PC-9 (cell line): Measurements from ENCODE around the gene PHYKPL. TPM values are rescaled to one million over a fixed set of nuclear protein-coding genes. Genes with fewer than 3 reads are reported as not detected.

ENCODE experiments used
- BruUV-seq: library from RNA; stranded (reverse); fragments of 400-500 nt; replicated peaks from 2 replicates; lab custom pipeline; 2021; lab: Mats Ljungman, UMichigan
- CTCF ChIA-PET: fragments of 300-600 bp; sonication (Branson Sonifier 250); formaldehyde crosslinking; loops from one replicate; lab custom pipeline; 2022; ENCODE audit warnings: antibody characterized with exemption; lab: Charles Lee
- POLR2A ChIA-PET: fragments of 300-600 bp; sonication (Branson Sonifier 250); formaldehyde crosslinking; loops from one replicate; lab custom pipeline; 2022; ENCODE audit warnings: antibody characterized with exemption; ENCODE audit not compliant: unreplicated experiment; lab: Charles Lee
- DNase-seq, 2 experiments: peaks; one replicate each; pipeline versions ENCODE4 v3.0.0 to v3.0.0-alpha.2; 2015 to 2022; ENCODE audit warnings: mixed read lengths in 1 of 2
- H2AFZ ChIP-seq: fragments of 200-600 bp; sonication (generic); 2 replicates; pipeline ENCODE4 v1.8.1; 2017; ENCODE audit warnings: antibody characterized with exemption
- H3F3A ChIP-seq: fragments of 200-600 bp; sonication (generic); 2 replicates; pipeline ENCODE4 v1.8.1; 2017; ENCODE audit warnings: antibody characterized with exemption, mild to moderate bottlenecking, low read depth; ENCODE audit not compliant: insufficient read depth
- H3K27ac ChIP-seq: fragments of 200-600 bp; sonication (generic); 2 replicates; pipeline ENCODE4 v1.6.1; 2016; ENCODE audit warnings: mixed run types
- H3K27me3 ChIP-seq: fragments of 200-600 bp; sonication (generic); 2 replicates; pipeline ENCODE4 v1.6.1; 2016; ENCODE audit warnings: low read depth, mixed run types; ENCODE audit not compliant: insufficient read depth
- H3K36me3 ChIP-seq: fragments of 200-600 bp; sonication (generic); 2 replicates; pipeline ENCODE4 v1.6.1; 2016; ENCODE audit warnings: low read depth, mixed run types
- H3K4me1 ChIP-seq: fragments of 200-600 bp; sonication (generic); replicated peaks from 2 replicates; pipeline ENCODE4 v1.6.1; 2016; ENCODE audit warnings: mixed run types; ENCODE audit not compliant: insufficient read depth
- H3K4me2 ChIP-seq: fragments of 200-600 bp; sonication (generic); 2 replicates; pipeline ENCODE4 v1.6.1; 2017; ENCODE audit warnings: mixed run types
- H3K4me3 ChIP-seq: fragments of 200-600 bp; sonication (generic); 2 replicates; pipeline ENCODE4 v1.6.1; 2016; ENCODE audit warnings: mixed run types
- H3K79me2 ChIP-seq: fragments of 200-600 bp; sonication (generic); 2 replicates; pipeline ENCODE4 v1.6.1; 2017; ENCODE audit warnings: low read depth, mixed run types
- H3K9me2 ChIP-seq: fragments of 200-600 bp; sonication (generic); 2 replicates; pipeline ENCODE4 v1.8.1; 2017; ENCODE audit warnings: mild to moderate bottlenecking; ENCODE audit not compliant: insufficient read depth
- H3K9me3 ChIP-seq: fragments of 200-600 bp; sonication (generic); 2 replicates; pipeline ENCODE4 v1.8.1; 2016; ENCODE audit warnings: low read depth; ENCODE audit not compliant: insufficient read depth
- H4K20me1 ChIP-seq: fragments of 200-600 bp; sonication (generic); 2 replicates; pipeline ENCODE4 v1.8.1; 2017; ENCODE audit not compliant: insufficient read depth
- EZH2 ChIP-seq: fragments of 200-600 bp; sonication (generic); IDR thresholded peaks from 2 replicates; pipeline ENCODE4 v1.8.0; 2017; ENCODE audit warnings: antibody characterized with exemption, low read depth
- intact Hi-C: fragments of 100-400 bp; cut with micrococcal nuclease; formaldehyde crosslinking; loops from one replicate; pipeline ENCODE4 v1.10.0; 2022; ENCODE audit not compliant: unreplicated experiment
- total RNA-seq: library from RNA; stranded (reverse); gene quantifications from 2 replicates; pipeline ENCODE4 v1.2.3, GENCODE V29; 2021
- TF ChIP-seq, protein P1 (sequence below): fragments of 200-600 bp; sonication (generic); conservative IDR thresholded peaks from 2 replicates; pipeline ENCODE4 v1.6.1; 2017; ENCODE audit warnings: mixed run types, antibody characterized with exemption, mild to moderate bottlenecking, moderate library complexity

PHYKPL gene
- total RNA-seq, 1 experiment from 2014 or later = 73.7 TPM

DNA sequence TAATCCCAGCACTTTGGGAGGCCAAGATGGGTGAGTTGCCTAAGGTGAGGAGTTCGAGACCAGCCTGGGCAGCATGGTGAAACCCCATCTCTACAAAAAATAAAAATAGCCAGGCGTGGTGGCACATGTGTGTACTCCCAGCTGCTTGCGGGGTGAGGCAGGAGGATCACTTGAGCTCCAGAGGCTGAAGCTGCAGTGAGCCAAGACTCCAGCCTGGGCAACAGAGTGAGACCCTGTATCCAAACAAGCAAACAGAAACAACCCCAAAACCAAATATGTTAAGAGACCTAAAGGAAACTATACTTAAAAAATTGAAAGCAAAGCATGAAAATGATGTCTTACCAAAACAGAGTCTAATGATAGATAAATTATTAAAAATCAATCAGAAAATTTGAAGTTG lies 15.8 kb downstream of the PHYKPL start:
- Histone ChIP-seq H3K4me3 (no peak overlapping the region), H2AFZ (no peak overlapping the region), H3K9me2 (no peaks in the 10 kb centered on the region), H3K27me3 (no peaks in the 10 kb centered on the region), H3K9me3 (no peaks in the 10 kb centered on the region), H3K27ac (no peak overlapping the region), H3K79me2 (no peaks in the 10 kb centered on the region), H3K36me3 (peaks cover 10% of the 10 kb centered on the region), H4K20me1 (peaks cover 42% of the 10 kb centered on the region), H3K4me2 (no peak overlapping the region), H3K4me1 (no peaks in the 10 kb centered on the region), H3F3A (peaks cover 71% of the 10 kb centered on the region)
- intact Hi-C loops = no loop called here
- TF ChIP-seq EZH2 = no peak
- TF ChIP-seq, protein P1, sequence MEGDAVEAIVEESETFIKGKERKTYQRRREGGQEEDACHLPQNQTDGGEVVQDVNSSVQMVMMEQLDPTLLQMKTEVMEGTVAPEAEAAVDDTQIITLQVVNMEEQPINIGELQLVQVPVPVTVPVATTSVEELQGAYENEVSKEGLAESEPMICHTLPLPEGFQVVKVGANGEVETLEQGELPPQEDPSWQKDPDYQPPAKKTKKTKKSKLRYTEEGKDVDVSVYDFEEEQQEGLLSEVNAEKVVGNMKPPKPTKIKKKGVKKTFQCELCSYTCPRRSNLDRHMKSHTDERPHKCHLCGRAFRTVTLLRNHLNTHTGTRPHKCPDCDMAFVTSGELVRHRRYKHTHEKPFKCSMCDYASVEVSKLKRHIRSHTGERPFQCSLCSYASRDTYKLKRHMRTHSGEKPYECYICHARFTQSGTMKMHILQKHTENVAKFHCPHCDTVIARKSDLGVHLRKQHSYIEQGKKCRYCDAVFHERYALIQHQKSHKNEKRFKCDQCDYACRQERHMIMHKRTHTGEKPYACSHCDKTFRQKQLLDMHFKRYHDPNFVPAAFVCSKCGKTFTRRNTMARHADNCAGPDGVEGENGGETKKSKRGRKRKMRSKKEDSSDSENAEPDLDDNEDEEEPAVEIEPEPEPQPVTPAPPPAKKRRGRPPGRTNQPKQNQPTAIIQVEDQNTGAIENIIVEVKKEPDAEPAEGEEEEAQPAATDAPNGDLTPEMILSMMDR = no peak
- no peak for DNase-seq
- CTCF ChIA-PET = no interaction called here
- no TSS peak for BruUV-seq
- POLR2A ChIA-PET = interaction anchor here (0.6 kb wide), 1 partner anchor 667 kb away, joined by 4 read pairs; no protein-coding TSS in a partner anchor

DNA sequence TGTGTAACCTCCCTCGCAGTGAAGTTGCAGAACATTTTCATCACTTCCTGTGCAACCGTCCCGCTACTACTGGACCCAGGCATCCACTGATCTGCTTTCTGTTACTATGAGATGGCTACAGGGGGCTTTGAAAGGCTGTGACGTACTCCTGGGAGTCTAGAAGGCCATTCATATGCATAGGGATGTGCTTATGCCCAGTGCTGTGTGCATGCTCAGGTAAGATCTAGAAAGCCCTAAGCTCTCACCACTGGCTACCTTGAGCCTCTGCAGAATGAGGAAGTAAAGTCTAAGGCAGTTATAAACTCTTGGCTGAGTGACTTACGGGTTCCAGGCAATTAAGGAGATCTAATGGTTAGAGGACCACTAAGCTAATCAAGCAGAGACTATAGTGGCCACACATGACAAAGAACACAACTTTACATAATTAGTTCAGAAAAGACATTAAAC lies 16.5 kb downstream of the PHYKPL start:
- peaks cover 47% of the 10 kb centered on the region for H4K20me1 ChIP-seq
- H3F3A ChIP-seq = peaks cover 75% of the 10 kb centered on the region
- H3K27me3 ChIP-seq = no peaks in the 10 kb centered on the region
- no peak for TF ChIP-seq EZH2
- TF ChIP-seq, protein P1 = no peak
- no peak overlapping the region for H3K4me2 ChIP-seq
- H3K9me2 ChIP-seq = no peaks in the 10 kb centered on the region
- H3K9me3 ChIP-seq = no peaks in the 10 kb centered on the region
- ChIA-PET CTCF (no interaction called here), POLR2A (interaction anchor here (0.5 to 0.6 kb wide), 2 partner anchors 63 to 410 kb away, joined by 3 to 5 read pairs; no protein-coding TSS in a partner anchor)
- H3K79me2 ChIP-seq = no peaks in the 10 kb centered on the region
- intact Hi-C loops = no loop called here
- no peak overlapping the region for H3K4me3 ChIP-seq
- no peak overlapping the region for H2AFZ ChIP-seq
- no peaks in the 10 kb centered on the region for H3K4me1 ChIP-seq
- no peak overlapping the region for H3K27ac ChIP-seq
- peaks cover 15% of the 10 kb centered on the region for H3K36me3 ChIP-seq
- DNase-seq = no peak
- BruUV-seq = no TSS peak

- ChIA-PET CTCF (no interaction called here), POLR2A (interaction anchor here (0.5 to 0.6 kb wide), 2 partner anchors 63 to 411 kb away, joined by 3 to 5 read pairs; no protein-coding TSS in a partner anchor)
- Histone ChIP-seq H3K36me3 (peaks cover 18% of the 10 kb centered on the region), H3K4me2 (no peak overlapping the region), H3K27ac (no peak overlapping the region), H4K20me1 (peaks cover 46% of the 10 kb centered on the region), H3K9me3 (no peaks in the 10 kb centered on the region), H3K9me2 (no peaks in the 10 kb centered on the region), H3K4me3 (no peak overlapping the region), H2AFZ (no peak overlapping the region), H3F3A (peaks cover 75% of the 10 kb centered on the region), H3K4me1 (no peaks in the 10 kb centered on the region), H3K79me2 (no peaks in the 10 kb centered on the region), H3K27me3 (no peaks in the 10 kb centered on the region)
- intact Hi-C loops = no loop called here
- no TSS peak for BruUV-seq
- DNase-seq = no peak
- TF ChIP-seq, protein P1 = no peak
- TF ChIP-seq EZH2 = no peak
Measured at GRCh38 chr5:178215280-178216002, 17.2 kb downstream of the PHYKPL start.
